ENCODE results near the gene DRG1.
"Not testable (repeated sequence)": the region's sequence is repeated elsewhere in the genome, so short reads cannot be mapped to it uniquely, and the experiment has no call there.

Gene DRG1

GRCh38 chr22:31363885-31364465, 35.4 kb upstream of the DRG1 start:
- no peak for TF ChIP-seq CTCF (IDR thresholded peaks at IDR 0.05; ENCODE audit: borderline replicate concordance, control extremely low read depth, extremely low read depth, insufficient read depth, missing control alignments)
- DNase-seq (ENCODE audit: low spot score), result no peak
- in situ Hi-C loops (cut with MboI; ENCODE audit: low sequenced_read_pairs, unreplicated experiment), result no loop called here

- DNase-seq (ENCODE audit: low spot score), result no peak
- in situ Hi-C loops (cut with MboI; ENCODE audit: low sequenced_read_pairs, unreplicated experiment), result no loop called here
- TF ChIP-seq CTCF (IDR thresholded peaks at IDR 0.05; ENCODE audit: borderline replicate concordance, control extremely low read depth, extremely low read depth, insufficient read depth, missing control alignments), result no peak
Observed at GRCh38 chr22:31367426-31367825, 32.0 kb upstream of the DRG1 start.

GRCh38 chr22:31377612-31378011, 21.8 kb upstream of the DRG1 start:
- TF ChIP-seq CTCF (IDR thresholded peaks at IDR 0.05; ENCODE audit: borderline replicate concordance, control extremely low read depth, extremely low read depth, insufficient read depth, missing control alignments), result no peak
- no peak for DNase-seq (ENCODE audit: low spot score)
- in situ Hi-C loops (cut with MboI; ENCODE audit: low sequenced_read_pairs, unreplicated experiment), result no loop called here

DNA sequence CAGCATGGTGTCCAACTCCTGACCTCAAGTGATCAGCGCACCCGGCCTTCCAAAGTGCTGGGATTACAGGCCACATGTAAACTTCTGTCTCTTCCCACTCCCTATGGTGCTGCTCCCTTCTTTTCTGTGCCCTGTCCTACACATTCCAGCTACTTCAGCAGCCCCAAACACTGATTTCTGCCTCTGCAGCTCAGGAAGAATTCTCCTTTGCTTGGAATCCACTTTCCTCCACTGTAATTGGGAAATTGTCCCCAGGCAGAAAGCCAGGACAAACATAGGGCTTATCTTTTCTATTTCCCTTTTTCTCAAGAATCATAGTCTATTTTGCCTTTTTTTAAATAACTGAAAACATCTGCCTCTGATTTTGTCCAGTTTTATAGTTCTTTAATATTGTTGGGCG, 21.3 kb upstream of the DRG1 start:
- in situ Hi-C loops (cut with MboI; ENCODE audit: low sequenced_read_pairs, unreplicated experiment), result no loop called here
- no peak for DNase-seq (ENCODE audit: low spot score)
- no peak for TF ChIP-seq CTCF (IDR thresholded peaks at IDR 0.05; ENCODE audit: borderline replicate concordance, control extremely low read depth, extremely low read depth, insufficient read depth, missing control alignments)

DNA sequence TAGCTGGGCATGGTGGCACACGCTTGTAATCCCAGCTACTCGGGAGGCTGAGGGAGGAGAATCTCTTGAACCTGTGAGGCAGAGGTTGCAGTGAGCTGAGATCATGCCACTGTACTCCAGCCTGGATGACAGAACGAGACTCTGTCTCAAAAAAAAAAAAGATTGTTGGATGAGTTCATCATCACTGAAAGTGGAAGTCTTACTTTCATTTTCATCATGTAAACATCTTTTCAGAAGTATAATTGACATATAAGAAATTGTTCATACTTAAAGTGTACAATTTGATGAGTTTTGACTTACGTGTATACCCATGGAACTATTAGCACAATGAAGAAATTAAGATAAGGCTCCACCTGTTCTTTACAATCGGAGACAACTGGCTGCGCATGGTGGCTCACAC, 20.8 kb upstream of the DRG1 start:
- in situ Hi-C loops (cut with MboI; ENCODE audit: low sequenced_read_pairs, unreplicated experiment); DNase-seq (ENCODE audit: low spot score): not testable (repeated sequence)

GRCh38 chr22:31393893-31394292, 5.5 kb upstream of the DRG1 start:
- in situ Hi-C loops (cut with MboI; ENCODE audit: low sequenced_read_pairs, unreplicated experiment), result no loop called here
- TF ChIP-seq CTCF (IDR thresholded peaks at IDR 0.05; ENCODE audit: borderline replicate concordance, control extremely low read depth, extremely low read depth, insufficient read depth, missing control alignments), result no peak
- no peak for DNase-seq (ENCODE audit: low spot score)

- TF ChIP-seq CTCF (IDR thresholded peaks at IDR 0.05; ENCODE audit: borderline replicate concordance, control extremely low read depth, extremely low read depth, insufficient read depth, missing control alignments), result no peak
- DNase-seq (ENCODE audit: low spot score), result no peak
- in situ Hi-C loops (cut with MboI; ENCODE audit: low sequenced_read_pairs, unreplicated experiment), result no loop called here
Observed at GRCh38 chr22:31394326-31394725, 5.1 kb upstream of the DRG1 start.

All from GM13976 (cell line).